ENCODE measurements around the gene TSPAN3. TPM values are rescaled to one million over a fixed set of nuclear protein-coding genes. Genes with fewer than 3 reads are reported as not detected.

TSPAN3 gene
- total RNA-seq, 1 donor from 2014 or later, result 97.1 TPM

GRCh38 chr15:76999996-77000395, 70.9 kb downstream of the TSPAN3 start:
- no peak for DNase-seq
- intact Hi-C loops (cut with micrococcal nuclease), result no loop called here
- ATAC-seq, result no peak

GRCh38 chr15:76998663-76999285, 72.1 kb downstream of the TSPAN3 start:
- DNase-seq, result no peak
- intact Hi-C loops (cut with micrococcal nuclease), result no loop called here
- ATAC-seq, result no peak

GRCh38 chr15:76996526-76997401, 74.1 kb downstream of the TSPAN3 start:
- ATAC-seq (peak; percentile 60), DNase-seq (peak; percentile 69)
- intact Hi-C loops (cut with micrococcal nuclease), result no loop called here

GRCh38 chr15:76996076-76996525, 74.8 kb downstream of the TSPAN3 start:
- intact Hi-C loops (cut with micrococcal nuclease), result no loop called here
- DNase-seq, result no peak
- no peak for ATAC-seq

GRCh38 chr15:76994971-76995945, 75.7 kb downstream of the TSPAN3 start, which contains the start of gene PSTPIP1:
PSTPIP1 (plus strand) TSS chr15:76995126; CDS start chr15:76995574, 448 bp downstream.
- intact Hi-C loops (cut with micrococcal nuclease), result no loop called here
- DNase-seq (peak; percentile 70), ATAC-seq (peak; percentile 75)

DNA sequence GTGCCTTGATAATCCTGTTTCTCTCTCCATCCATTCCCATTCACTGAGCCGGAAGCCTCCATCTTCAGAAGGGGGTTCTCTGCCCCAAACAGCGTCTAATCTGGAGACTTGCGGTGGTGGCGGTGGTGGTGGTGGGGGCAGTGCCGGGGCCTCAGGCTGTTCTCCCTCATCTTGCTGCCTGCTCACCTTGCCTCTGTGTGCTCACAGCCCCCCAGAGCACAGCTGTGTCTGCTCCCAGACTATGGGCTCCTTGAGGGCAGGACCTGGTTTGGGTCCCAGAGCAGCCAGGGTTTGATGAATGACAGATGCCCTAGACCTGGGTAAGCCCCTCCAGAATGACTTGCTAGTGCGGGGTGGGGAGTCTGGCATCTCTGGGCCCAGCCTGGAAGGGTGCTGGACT, 76.4 kb downstream of the TSPAN3 start:
- DNase-seq (no peak), ATAC-seq (no peak)
- intact Hi-C loops (cut with micrococcal nuclease), result no loop called here

GRCh38 chr15:76994001-76994400, 76.9 kb downstream of the TSPAN3 start:
- ATAC-seq, result peak; percentile 38
- peak; percentile 69 for DNase-seq
- intact Hi-C loops (cut with micrococcal nuclease), result no loop called here

DNA sequence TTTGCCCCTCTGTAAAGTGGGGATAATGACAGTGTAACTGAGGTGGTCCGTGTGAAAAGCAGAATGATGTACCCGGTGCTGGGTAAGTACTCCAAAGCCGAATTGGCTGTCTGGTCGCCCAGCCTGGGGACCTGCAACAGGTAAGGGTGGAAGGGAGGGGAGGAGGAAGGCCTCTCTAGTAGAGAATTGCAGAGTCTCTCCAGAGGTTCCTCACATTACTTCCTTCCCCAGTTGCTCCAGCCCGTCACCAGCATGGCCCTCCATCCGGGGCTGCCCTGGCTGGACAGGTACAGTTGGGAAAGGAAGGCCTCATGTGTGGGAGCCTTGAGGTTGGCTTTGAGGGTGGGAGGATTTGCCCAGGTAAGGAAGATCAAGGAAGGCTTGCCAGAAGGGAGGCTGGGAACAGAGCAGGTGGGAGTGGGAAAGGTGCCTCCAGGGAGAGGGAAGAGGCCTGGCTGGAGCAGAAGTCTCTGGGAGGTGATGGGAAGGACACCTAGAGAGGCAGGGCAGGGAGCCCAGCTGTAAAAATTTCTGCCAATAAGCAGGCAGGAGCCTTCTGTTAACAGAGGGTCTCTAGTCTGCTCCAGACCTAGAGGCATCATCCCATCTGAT, 77.7 kb downstream of the TSPAN3 start:
- intact Hi-C loops (cut with micrococcal nuclease), result no loop called here
- no peak for DNase-seq
- no peak for ATAC-seq

- no peak for DNase-seq
- intact Hi-C loops (cut with micrococcal nuclease), result no loop called here
- no peak for ATAC-seq
Observed at GRCh38 chr15:76991741-76992645, 78.9 kb downstream of the TSPAN3 start.

Other genes with a start within 250 kb of the TSPAN3 start
- 54.9 TPM for gene SCAPER, start 165.8 kb downstream of the TSPAN3 start, total RNA-seq
- gene RCN2, start 139.4 kb downstream of the TSPAN3 start, total RNA-seq, result 24.0 TPM
- 2.4 TPM for gene PSTPIP1, start 76.0 kb downstream of the TSPAN3 start, total RNA-seq

Data from left ventricle myocardium superior (tissue), 1 donor.